ENCODE measurements around the gene PIGL. TPM values are rescaled to one million over a fixed set of nuclear protein-coding genes. Genes with fewer than 3 reads are reported as not detected.

PIGL gene
- total RNA-seq, 1 experiment from 2014 or later: 44.1 TPM

DNA sequence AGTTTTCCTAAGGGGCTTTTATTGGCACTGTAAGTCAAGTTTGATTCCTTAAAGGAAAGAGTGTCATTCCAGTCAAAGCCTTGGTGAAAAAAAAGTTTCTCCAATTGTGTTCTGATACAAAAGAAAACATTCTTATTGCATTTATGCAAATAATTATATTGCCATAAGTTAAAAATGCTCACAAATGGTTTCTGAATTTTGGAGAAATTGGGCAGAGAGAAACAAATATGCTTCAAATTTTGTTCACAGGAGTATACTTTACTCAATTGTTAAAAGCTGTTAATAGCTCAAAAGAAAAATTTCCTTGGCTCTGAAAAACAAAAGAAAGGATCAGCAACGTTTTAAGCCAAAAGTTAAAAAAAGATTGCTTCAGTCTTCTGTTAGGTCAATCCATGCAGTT is 60.2 kb downstream of the PIGL start:
- Mint-ChIP-seq H3K27ac (no peak overlapping the region), H3K27me3 (ENCODE audit: low read depth) (no peaks in the 10 kb centered on the region), H3K9me3 (peaks cover 38% of the 10 kb centered on the region), H3K4me3 (no peak overlapping the region), H3K4me1 (no peaks in the 10 kb centered on the region), H3K36me3 (peaks cover 46% of the 10 kb centered on the region)
- CTCF ChIA-PET: no interaction called here
- POLR2A ChIA-PET: no interaction called here
- no peak for TF ChIP-seq TCF7 (CRISPR knock-in tag; IDR thresholded peaks at IDR 0.05; ENCODE audit: low read depth)
- TF ChIP-seq, protein P1, sequence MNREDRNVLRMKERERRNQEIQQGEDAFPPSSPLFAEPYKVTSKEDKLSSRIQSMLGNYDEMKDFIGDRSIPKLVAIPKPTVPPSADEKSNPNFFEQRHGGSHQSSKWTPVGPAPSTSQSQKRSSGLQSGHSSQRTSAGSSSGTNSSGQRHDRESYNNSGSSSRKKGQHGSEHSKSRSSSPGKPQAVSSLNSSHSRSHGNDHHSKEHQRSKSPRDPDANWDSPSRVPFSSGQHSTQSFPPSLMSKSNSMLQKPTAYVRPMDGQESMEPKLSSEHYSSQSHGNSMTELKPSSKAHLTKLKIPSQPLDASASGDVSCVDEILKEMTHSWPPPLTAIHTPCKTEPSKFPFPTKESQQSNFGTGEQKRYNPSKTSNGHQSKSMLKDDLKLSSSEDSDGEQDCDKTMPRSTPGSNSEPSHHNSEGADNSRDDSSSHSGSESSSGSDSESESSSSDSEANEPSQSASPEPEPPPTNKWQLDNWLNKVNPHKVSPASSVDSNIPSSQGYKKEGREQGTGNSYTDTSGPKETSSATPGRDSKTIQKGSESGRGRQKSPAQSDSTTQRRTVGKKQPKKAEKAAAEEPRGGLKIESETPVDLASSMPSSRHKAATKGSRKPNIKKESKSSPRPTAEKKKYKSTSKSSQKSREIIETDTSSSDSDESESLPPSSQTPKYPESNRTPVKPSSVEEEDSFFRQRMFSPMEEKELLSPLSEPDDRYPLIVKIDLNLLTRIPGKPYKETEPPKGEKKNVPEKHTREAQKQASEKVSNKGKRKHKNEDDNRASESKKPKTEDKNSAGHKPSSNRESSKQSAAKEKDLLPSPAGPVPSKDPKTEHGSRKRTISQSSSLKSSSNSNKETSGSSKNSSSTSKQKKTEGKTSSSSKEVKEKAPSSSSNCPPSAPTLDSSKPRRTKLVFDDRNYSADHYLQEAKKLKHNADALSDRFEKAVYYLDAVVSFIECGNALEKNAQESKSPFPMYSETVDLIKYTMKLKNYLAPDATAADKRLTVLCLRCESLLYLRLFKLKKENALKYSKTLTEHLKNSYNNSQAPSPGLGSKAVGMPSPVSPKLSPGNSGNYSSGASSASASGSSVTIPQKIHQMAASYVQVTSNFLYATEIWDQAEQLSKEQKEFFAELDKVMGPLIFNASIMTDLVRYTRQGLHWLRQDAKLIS (CRISPR knock-in tag; IDR thresholded peaks at IDR 0.05; ENCODE audit: borderline replicate concordance): no peak
- TF ChIP-seq, protein P2, sequence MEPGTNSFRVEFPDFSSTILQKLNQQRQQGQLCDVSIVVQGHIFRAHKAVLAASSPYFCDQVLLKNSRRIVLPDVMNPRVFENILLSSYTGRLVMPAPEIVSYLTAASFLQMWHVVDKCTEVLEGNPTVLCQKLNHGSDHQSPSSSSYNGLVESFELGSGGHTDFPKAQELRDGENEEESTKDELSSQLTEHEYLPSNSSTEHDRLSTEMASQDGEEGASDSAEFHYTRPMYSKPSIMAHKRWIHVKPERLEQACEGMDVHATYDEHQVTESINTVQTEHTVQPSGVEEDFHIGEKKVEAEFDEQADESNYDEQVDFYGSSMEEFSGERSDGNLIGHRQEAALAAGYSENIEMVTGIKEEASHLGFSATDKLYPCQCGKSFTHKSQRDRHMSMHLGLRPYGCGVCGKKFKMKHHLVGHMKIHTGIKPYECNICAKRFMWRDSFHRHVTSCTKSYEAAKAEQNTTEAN (CRISPR knock-in tag; IDR thresholded peaks at IDR 0.05): no peak
- no peak for TF ChIP-seq CREM (CRISPR knock-in tag; IDR thresholded peaks at IDR 0.05)
- no peak for TF ChIP-seq KAT7 (CRISPR knock-in tag; IDR thresholded peaks at IDR 0.05; ENCODE audit: borderline replicate concordance)
- TF ChIP-seq USF2 (CRISPR knock-in tag; IDR thresholded peaks at IDR 0.05): no peak
- TF ChIP-seq EMX1 (CRISPR knock-in tag; IDR thresholded peaks at IDR 0.05): no peak
- no peak for TF ChIP-seq ESRRA (CRISPR knock-in tag; IDR thresholded peaks at IDR 0.05; ENCODE audit: borderline replicate concordance)
- TF ChIP-seq ELF4 (CRISPR knock-in tag; IDR thresholded peaks at IDR 0.05; ENCODE audit: low read depth): no peak
- TF ChIP-seq SMAD3 (CRISPR knock-in tag; IDR thresholded peaks at IDR 0.05; ENCODE audit: borderline replicate concordance): no peak
- TF ChIP-seq TP53 (CRISPR knock-in tag; IDR thresholded peaks at IDR 0.05): no peak
- no peak for TF ChIP-seq MYBL2 (CRISPR knock-in tag; IDR thresholded peaks at IDR 0.05)
- no peak for TF ChIP-seq ZNF396 (CRISPR knock-in tag; IDR thresholded peaks at IDR 0.05; ENCODE audit: borderline replicate concordance)
- TF ChIP-seq ZNF317 (CRISPR knock-in tag; IDR thresholded peaks at IDR 0.05; ENCODE audit: borderline replicate concordance, low read depth): no peak
- no peak for TF ChIP-seq MXD4 (CRISPR knock-in tag; IDR thresholded peaks at IDR 0.05; ENCODE audit: borderline replicate concordance)
- TF ChIP-seq ZNF263 (CRISPR knock-in tag; IDR thresholded peaks at IDR 0.05; ENCODE audit: low read depth): no peak
- TF ChIP-seq ZNF423 (CRISPR knock-in tag; IDR thresholded peaks at IDR 0.05): no peak
- TF ChIP-seq FOXK1 (CRISPR knock-in tag; IDR thresholded peaks at IDR 0.05): no peak
- no peak for TF ChIP-seq ETV6 (CRISPR knock-in tag; IDR thresholded peaks at IDR 0.05)
- ATAC-seq (no peak), DNase-seq (ENCODE audit: low spot score) (no peak)

DNA sequence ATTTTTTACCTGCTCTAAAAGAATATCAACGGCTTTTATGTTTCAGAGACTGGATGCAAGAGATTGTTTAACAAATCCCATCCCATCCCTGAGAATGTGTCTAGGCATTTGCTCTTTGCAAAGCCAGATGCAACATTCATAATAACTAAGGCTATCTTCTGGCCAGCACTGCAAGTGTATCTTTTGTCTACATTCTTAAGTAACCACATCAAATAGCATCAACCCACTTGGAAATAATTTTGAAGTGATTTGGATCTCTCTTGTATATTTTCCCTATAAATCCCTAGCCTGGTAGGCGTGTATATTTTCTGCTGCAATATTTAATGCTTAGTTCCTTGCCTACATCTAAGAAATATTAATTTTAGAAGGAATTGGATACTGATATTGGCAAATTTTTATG is 64.3 kb downstream of the PIGL start:
- CTCF ChIA-PET: no interaction called here

More for the DNA sequence above, 64.3 kb downstream of the PIGL start:
- ATAC-seq (no peak), DNase-seq (ENCODE audit: low spot score) (no peak)
- Mint-ChIP-seq H3K27me3 (ENCODE audit: low read depth) (peaks cover 4% of the 10 kb centered on the region), H3K27ac (no peak overlapping the region), H3K4me3 (no peak overlapping the region), H3K9me3 (peaks cover 22% of the 10 kb centered on the region), H3K36me3 (peaks cover 32% of the 10 kb centered on the region), H3K4me1 (peaks cover 9% of the 10 kb centered on the region)
- no peak for TF ChIP-seq ZBTB21 (CRISPR knock-in tag; IDR thresholded peaks at IDR 0.05; ENCODE audit: borderline replicate concordance)
- POLR2A ChIA-PET: no interaction called here

All from WTC11 (cell line).